ENCODE measurements around the gene CDK5RAP2.

DNA sequence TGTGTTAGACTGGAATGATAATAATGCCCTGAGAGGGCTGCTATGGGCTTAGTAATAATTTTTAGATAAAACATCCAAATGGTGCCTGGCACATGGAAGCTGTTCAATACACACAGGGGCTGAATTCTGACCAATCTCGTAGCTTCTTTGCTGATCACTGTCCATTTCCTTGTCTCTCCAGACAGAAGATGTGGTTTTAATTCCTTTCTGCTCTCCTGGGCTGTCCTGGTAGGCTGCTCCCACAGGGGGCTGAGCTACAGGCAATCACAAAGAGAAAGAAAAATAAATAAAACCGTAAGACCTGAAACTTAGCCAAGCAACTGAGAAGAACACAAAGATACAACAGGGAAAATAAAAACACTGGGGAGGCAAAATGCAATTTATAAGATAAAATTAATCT is 136.5 kb downstream of the CDK5RAP2 start:
- TF ChIP-seq, protein P1, sequence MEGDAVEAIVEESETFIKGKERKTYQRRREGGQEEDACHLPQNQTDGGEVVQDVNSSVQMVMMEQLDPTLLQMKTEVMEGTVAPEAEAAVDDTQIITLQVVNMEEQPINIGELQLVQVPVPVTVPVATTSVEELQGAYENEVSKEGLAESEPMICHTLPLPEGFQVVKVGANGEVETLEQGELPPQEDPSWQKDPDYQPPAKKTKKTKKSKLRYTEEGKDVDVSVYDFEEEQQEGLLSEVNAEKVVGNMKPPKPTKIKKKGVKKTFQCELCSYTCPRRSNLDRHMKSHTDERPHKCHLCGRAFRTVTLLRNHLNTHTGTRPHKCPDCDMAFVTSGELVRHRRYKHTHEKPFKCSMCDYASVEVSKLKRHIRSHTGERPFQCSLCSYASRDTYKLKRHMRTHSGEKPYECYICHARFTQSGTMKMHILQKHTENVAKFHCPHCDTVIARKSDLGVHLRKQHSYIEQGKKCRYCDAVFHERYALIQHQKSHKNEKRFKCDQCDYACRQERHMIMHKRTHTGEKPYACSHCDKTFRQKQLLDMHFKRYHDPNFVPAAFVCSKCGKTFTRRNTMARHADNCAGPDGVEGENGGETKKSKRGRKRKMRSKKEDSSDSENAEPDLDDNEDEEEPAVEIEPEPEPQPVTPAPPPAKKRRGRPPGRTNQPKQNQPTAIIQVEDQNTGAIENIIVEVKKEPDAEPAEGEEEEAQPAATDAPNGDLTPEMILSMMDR (conservative IDR thresholded peaks at IDR 0.05 in 1 of 2, IDR thresholded peaks at IDR 0.05 in 1 of 2; ENCODE audit: low read depth in 1 of 2, low read length in 2 of 2): no peak
- no peak for TF ChIP-seq EZH2 (IDR thresholded peaks at IDR 0.05; ENCODE audit: low read length, missing control alignments)

Measured in fibroblast of lung (primary cell).